Right ventricle myocardium superior (tissue), 1 donor: ENCODE results near the gene CDK6. TPM values are rescaled to one million over a fixed set of nuclear protein-coding genes. Genes with fewer than 3 reads are reported as not detected.

ENCODE experiments used
- ATAC-seq: fragments of 200-7000 bp; cut with Tn5 transposase; one replicate; pipeline ENCODE4 v1.9.1; 2020; ENCODE audit warnings: mild to moderate bottlenecking; ENCODE audit not compliant: poor library complexity
- DNase-seq: peaks from one replicate; pipeline ENCODE4 v3.0.0-alpha.2; 2020
- intact Hi-C: fragments of 100-400 bp; cut with DNase I; formaldehyde crosslinking; loops from one replicate; pipeline ENCODE4 v1.11.2; 2022
- total RNA-seq: library from RNA; stranded (reverse); fragmentation: NEBNext Ultra II Directional; extraction: Animal tissue kit (Norgen Biotek cat#: 25700); gene quantifications from one replicate; pipeline ENCODE4 v1.2.1, GENCODE V29; 2021
- donor health status: DM: no; HTN: yes; CAD: no; lungs with severe emphysema.

CDK6 gene
- total RNA-seq, 1 donor from 2014 or later: 22.3 TPM

DNA sequence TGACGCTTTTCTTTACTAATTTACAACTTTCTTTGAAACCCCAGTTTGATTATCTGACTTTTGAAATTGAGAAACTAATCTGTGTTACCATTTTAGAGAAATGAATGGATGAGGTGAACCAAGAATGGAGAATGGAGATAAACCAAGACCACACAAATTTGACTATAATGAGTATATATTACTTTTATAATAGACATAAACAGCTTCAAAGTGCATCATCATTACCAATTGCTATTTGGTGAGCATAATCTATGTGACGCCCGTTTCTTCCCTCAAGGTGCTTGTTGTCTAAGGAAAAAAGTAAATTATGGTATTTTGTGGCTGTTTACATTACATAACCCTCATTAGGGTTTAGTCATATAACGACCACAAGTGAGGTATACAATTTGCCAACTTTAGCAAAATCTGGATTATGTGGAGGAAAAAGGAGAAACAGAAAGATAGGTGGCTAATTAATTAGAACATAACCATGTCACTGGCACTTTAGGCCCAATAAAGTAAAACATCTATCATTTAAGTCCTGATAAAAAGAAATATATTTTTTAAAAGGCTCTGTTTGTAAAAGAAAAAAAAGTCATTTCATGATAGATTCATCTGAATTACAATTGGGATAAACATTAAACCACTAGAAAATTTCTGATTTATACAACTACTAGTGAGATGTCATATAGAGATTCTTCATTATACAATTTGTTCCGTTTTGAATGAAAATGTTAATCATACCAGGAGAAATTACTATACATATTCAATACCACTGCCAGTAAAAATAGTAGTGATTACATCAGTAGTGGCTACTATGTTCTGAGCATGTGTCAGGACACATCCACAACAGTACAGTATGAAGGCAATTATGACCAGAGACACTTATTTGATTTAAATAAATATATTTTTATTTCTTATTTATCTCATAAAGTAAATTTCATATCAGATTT, 128.0 kb downstream of the CDK6 start:
- intact Hi-C loops: no loop called here
- DNase-seq (no peak), ATAC-seq (no peak)

DNA sequence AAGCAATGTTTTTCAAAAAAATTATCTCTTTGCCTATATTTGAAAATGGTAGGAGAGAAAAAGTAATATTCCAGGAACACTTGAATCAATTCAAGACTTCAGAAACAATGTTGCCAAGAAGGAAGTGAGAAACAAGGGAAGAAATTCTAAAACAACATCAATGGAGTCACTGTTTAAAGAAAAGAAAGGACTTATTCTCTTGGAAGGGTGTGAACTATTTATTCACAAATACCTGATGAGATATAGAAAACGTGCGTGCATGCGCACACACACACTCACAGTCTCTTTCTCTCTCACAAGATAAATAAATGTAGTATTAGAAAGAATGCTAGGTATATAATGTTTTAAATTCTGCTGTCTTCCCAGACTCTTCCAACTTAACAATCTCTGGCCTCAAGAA, 128.9 kb downstream of the CDK6 start:
- ATAC-seq: no peak
- intact Hi-C loops: no loop called here
- no peak for DNase-seq

DNA sequence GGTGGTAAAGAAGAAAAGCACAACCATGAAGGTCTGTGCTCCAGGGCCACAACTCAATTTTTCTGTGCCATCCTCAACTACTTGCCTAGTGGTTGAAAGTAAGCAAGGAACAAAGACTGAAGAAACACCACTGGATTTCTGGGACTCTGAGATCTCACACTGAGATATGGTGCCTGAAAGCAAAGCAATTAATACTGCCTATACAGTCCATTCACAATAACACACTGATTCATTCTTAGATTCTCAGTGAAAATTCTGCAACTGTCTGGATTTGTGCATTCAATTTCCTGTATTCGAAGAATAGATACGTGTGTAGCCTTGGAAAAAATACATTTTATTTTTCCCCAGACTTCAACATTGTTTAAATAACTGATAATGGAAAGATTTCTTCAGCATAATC, 129.8 kb downstream of the CDK6 start:
- intact Hi-C loops: no loop called here
- ATAC-seq (no peak), DNase-seq (no peak)

DNA sequence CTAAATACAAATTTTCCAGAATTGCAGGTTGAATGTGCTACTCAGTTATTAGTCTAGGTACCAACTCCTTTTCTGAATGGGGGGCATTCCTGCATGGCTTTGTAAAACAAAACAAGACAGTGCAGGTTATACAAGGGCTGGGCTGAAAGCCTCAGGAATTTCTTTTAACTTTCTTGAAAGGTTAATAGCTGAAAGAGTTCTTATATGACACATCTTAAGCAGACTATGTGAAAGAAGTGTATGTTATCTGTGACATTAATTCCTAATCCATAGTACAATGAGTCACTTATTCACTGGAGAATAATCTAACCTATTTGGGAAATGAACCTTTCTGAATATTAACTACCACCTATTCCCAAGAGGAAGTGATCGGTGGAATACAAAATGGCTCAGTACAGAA, 130.5 kb downstream of the CDK6 start:
- no peak for ATAC-seq
- no peak for DNase-seq
- intact Hi-C loops: no loop called here

DNA sequence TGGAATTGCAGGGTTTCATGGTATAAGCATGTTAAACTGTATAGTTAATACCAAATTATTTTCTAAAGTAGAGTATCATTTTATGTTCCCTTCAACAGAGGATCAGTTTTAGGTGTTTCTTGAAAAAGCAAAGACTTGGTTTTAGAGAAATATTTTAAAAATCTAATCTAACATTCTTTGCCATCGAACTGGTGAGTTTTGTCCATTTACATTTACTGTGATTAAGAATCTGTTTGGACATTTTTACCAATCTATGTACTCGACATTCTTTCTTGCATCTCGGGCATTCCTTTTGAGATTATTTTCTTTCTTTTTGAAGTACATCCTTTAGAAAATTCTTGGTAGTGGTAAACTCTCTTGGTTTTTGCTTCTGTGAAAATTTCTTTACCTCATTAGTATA, 131.5 kb downstream of the CDK6 start:
- no peak for ATAC-seq
- intact Hi-C loops: no loop called here

DNA sequence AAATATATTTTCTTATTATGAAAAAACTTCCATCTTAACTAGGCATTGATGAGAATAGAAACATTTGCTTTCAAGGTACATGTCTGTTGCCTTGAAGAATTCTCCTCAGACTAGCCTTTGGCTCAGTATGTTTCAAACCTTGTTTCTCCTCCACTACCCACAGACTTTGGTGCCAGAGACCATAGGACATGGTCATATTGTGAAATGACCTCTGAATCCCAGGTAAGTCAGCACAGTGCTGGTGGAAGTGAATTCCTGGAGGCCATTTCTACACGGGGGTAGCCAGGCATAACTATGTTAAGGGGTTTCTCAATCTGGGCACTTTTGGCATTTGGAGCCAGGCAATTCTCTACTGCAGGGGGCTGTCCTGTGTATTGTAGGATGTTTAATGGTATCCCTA, 133.8 kb downstream of the CDK6 start:
- ATAC-seq (no peak), DNase-seq (no peak)
- intact Hi-C loops: no loop called here

More for the DNA sequence above, 131.5 kb downstream of the CDK6 start:
- no peak for DNase-seq

DNA sequence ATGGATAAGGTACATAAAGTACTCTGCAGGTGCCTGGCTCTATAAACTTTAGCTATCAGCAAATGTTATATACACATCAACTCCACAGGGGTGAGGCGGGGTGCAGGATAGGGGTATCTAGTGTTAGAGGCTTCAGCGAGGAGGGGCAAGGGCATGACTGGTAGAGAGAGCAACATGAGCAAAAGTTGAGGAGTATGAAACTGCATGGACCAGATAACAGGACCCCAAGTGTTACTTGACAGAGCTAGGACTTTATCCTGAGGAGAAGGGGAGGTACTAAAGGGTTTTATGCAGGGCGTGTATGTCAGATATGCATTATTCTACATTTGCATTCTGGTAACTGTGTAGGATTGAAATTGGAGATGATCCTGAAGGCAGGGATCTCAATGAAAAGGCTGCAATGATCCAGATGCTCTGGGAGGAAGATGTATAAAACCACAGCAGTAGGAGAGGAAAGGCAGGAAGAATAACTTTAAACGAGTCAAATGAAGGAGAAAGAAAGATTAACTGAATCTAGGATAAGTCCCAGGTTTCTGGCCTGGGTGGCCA, 136.3 kb downstream of the CDK6 start:
- intact Hi-C loops: loop anchor here (10.0 kb wide), 1 partner anchor 85 kb away; no protein-coding TSS in a partner anchor
- ATAC-seq (no peak), DNase-seq (no peak)

DNA sequence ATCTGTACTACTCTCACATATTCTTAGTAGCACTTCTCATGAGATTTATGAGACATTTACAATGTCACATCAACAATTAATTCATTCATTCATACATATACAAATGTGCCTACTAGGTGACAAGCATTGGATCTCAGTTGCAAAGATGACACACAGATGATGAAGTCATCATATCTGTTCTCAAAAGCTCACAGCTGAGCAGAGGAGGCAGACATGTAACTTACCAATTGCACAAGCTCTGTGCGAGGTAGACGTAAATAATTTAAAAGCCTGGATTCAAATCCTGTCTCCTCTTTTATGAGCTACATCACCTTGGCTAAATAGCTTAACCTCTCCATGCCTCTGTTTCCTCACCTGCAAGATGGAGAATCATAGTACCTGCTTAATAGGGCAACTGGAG, 136.8 kb downstream of the CDK6 start:
- DNase-seq: no peak
- ATAC-seq: no peak
- intact Hi-C loops: loop anchor here (10.0 kb wide), 1 partner anchor 85 kb away; no protein-coding TSS in a partner anchor

DNA sequence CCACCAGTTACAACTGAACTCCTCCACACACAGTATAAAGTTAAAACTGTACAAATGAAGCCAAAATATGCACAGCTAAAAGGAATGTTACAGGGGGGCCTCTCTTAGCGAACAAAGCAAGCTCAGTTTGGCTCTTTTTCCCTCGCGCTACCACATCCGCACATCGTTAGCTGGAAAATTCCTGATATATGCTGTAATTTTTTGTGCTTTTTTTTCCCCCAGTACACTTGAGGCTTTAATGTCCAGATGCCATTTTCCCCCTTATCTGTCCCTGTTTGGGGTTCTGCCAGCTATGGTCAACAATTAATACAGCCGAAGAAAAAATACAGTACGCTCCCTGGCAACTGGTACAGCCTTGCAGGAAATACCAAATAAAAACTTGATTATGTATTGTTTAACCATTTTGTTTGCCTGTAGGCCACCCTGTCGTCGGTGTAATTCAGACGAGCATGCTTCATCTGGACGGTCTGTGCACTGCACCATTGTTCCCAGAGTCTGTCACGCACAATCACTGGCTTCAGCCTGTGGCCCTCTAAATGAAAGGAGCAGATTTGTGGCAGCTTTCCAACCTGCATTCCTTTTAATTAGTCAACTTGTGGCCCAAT, 138.0 kb downstream of the CDK6 start:
- intact Hi-C loops: loop anchor here (10.0 kb wide), 1 partner anchor 86 kb away; no protein-coding TSS in a partner anchor
- peak; percentile 46 for DNase-seq
- ATAC-seq: peak; percentile 75

DNA sequence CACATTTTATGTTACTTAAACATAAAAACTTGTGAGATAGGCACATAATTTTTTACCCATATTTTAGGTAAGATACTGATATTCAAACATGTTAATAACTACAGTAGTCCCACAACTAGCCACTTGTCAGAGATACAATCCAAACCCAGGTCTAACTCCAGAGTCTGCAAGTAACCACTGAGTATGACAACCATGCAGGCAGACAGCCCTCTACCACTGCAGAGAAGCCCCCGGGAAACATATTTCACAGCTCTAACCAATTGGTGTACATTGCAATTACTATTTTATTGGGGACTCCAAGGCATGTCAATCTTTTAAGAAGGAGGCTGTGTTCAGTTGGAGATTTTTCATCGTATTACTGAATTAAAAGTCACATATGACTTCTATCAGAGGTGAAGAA, 139.0 kb downstream of the CDK6 start:
- DNase-seq (no peak), ATAC-seq (no peak)
- intact Hi-C loops: loop anchor here (10.0 kb wide), 1 partner anchor 87 kb away; no protein-coding TSS in a partner anchor

DNA sequence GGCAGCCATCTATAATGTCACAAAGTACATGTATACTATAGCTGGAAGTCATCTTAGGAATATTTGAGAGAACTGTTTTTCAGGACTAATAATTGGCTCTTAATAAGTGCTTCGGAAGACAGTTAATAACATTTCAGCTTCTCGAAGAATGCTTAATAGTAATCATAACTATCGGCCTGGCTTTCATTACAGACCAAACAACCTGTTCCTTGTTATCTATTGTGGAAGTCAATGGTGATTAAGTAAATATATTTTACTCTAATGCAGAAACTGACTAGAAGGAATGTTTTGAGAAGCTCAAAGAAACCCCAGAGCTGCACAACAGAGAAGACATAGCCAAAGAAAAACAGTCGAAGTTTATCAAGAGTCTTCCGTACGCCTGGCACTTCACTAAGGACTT, 139.4 kb downstream of the CDK6 start:
- ATAC-seq: no peak
- DNase-seq: no peak
- intact Hi-C loops: loop anchor here (10.0 kb wide), 1 partner anchor 88 kb away; no protein-coding TSS in a partner anchor

DNA sequence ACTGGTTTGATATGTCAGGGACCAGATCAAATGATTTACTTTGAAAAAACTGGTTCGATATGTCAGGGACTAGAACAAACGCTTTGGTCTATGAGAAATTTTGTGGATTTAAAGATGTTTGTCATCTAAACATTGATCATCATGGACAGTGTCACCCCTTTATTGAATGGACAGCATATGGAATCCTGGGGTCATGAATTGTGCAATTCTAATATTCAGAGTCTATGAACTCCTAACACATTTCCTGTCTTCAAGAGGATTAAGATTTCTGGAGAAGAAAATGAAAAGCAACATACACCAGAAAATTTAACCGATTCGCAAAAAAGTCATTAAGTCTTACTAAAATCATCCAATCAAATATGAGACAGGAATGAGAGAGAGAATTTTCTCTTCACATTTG, 139.8 kb downstream of the CDK6 start:
- no peak for DNase-seq
- intact Hi-C loops: loop anchor here (10.0 kb wide), 1 partner anchor 88 kb away; no protein-coding TSS in a partner anchor
- ATAC-seq: no peak

DNA sequence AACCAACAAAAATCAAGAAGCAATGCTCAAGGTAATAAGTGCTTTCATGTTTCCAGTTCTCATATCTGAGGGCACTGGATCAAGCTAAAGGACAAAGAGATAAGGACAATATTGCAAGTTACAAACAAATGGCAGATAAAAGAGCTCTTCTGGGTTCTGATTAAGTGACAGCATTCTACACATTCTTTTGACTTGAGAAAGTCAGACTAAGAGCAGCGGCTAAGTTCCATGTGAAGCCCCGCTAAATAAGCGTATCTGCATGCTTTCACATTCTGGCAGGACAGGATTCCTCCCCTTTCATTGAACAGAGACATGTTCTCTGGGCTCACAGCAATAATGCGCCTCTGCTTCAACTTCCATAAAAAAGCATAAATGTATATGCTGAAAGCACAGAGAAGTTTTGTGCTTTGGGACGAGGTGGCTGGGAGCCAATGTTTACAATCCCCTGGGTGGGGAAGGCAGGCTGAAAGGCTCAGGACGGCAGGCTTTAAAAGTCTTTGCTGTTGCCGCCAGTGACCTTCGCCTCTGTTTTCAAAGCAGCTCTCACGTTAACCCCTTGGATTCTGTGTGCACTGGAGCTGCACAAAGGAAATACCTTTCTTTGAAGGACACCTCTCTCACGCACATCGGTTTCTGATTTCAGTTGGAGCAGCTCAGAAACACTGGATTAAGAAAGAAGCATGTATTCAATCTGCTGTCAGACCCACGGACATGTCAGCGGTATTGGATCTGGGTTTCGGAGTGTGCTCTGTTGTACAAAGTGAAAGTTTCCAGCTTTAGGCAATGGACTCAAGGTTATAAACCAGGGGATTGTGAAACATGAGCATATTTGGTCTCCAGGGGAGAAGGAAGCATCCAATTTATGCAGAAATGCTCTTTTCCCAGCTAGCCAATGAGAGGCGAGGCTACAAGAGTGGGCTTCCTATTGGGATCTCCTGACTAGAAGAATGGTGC, 140.8 kb downstream of the CDK6 start:
- DNase-seq (peak; percentile 47), ATAC-seq (peak; percentile 59)
- intact Hi-C loops: loop anchor here (10.0 kb wide), 1 partner anchor 89 kb away; no protein-coding TSS in a partner anchor

DNA sequence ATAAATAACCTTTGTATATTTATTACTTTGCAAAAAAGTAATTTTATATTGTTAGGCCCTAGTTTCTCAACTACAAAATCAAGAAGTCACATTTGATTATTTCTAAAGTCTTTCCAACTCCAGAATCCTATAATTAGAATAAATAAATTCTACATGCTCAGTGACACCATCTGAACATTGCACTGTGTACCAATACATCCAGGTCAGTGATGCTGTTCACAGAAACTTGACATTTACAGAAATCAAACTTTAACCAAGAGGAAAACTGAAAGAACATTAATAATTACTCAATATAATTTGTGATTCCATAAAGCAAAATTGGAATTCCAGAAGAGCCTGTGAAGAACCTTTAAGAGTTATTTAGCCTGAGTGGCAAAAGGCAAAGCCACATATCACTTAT, 142.2 kb downstream of the CDK6 start:
- intact Hi-C loops: loop anchor here (10.0 kb wide), 1 partner anchor 91 kb away; no protein-coding TSS in a partner anchor
- DNase-seq (no peak), ATAC-seq (no peak)

DNA sequence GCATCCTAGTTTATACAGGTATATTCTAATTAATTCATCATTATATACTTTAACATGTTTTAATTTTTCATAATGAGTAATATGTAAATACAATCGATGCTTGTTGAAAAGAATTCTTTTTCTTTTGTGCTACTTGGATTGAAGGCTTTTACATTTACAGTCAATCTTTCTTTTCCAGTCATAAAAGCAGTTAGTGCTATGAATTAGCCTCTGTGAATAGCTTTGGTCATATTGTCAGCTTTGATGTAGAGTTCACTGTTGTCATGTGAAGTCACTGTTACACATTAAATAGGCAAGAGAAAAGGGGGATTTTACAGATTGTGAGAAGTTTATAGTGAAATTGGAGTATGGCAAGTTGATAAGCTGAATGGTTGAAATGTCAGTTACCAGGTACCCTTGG, 142.9 kb downstream of the CDK6 start:
- ATAC-seq: no peak
- DNase-seq: no peak
- intact Hi-C loops: loop anchor here (2.0 to 10.0 kb wide), 2 partner anchors 91 to 139 kb away; no protein-coding TSS in a partner anchor

DNA sequence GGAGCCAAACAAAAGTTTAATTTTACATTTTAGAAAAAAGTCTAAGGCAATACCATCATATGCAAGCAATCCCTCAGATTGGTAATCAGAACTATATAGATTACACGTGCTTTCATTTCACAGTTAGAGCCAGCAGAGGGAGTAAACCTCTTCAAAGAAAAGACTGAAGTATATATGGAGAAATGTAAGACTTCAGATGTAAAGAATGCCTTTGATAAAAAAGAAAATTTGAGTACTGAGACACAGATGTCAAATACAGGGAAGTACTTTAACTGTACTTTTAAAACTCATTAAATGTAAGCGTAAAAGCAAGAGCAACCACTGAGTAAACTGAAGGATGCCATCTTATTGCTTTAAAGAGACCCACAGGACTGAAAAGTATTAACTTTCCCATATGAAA, 144.8 kb downstream of the CDK6 start:
- DNase-seq: no peak
- ATAC-seq: no peak
- intact Hi-C loops: loop anchor here (10.0 kb wide), 1 partner anchor 93 kb away; no protein-coding TSS in a partner anchor

DNA sequence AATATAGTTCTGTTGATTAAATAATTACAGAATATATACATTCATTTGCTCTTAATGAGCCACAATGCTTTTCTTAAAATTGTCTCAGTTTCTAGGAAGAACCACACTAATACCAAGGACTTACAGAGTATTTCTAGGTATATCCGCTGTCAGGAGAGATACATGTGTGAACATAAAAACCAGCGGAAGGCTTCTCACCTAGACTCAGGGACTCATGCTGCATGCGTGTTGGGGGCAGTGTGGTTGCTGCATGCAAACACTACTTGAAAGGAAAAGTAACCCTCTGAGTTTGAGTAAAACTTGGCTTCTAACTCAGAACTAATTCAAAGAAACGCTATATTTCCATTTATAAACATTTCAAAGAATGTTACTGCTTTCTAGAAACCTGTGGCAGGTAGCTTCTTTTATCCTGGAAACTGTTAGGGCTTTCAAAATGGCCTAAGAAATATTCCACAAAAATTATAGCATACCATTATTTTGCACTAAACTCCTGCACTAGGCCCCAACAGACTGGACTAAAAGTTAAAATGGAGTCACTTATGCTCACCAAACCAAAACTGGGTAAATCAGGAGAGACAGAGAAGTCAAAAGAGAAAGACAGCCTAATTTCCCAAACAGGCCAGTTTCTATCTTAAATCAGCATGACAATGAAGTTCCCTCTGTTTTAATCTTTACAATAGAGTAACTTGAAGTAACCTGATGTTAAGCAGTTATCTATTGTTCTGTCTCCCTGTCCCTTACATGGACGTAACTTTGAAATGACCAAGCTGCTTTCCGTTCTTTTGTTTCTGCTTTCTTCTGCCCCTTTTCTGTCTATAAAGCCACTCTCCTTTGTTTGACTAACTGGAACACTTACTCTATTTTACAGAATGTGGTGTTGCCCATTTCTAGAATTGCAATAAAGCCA, 151.0 kb downstream of the CDK6 start:
- DNase-seq: no peak
- intact Hi-C loops: no loop called here
- no peak for ATAC-seq
